Stimulated activated CD8-positive, alpha-beta memory T cell treated with anti-CD3 and anti-CD28 coated beads, Interleukin-12 subunit alpha, Interleukin-12 subunit beta, amount 100 ng/mL, for 1 hour (primary cell): ENCODE results near the gene ABCC8.

Experiments
- DNase-seq: peaks from one replicate; pipeline ENCODE4 v3.0.0-alpha.2; 2020; ENCODE audit warnings: low read depth

ABCC8 gene

GRCh38 chr11:17351172-17351509 lies 125.5 kb downstream of the ABCC8 start:
- DNase-seq: no peak

DNA sequence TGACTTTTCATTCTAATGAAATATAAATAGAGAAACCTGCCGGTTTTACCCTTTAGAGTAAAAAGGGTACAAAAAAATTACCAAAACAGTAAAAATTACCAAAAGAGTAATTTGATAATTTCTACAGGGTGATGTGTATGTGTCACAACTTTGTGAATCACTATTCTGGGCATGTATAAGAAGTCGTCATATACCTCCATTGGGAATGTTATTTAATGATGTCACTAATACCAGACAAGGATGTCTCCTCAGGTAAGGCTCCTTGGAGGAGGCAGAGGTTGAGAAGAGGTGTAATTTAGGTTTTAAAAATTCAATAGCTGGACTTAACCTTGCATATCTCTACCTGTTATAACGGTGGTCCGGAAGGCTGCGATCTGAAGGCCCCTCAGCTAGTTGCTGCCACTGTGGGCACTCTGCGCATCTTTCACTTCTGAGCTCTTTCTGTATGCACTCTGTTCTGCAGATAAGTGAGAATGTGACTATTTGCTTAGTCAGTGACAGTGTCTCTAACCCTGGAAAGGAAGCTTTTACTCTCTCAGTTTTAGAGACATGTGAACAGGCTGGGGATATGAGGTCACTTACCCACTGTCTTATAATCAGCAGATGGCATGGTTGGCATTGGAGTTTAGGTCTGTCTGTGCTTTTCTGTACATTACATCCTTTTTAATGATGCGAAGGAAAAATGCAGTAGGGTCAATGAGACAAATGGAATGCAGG lies 126.0 kb downstream of the ABCC8 start:
- no peak for DNase-seq

GRCh38 chr11:17347676-17348075 lies 129.0 kb downstream of the ABCC8 start:
- no peak for DNase-seq

GRCh38 chr11:17343907-17344306 lies 132.7 kb downstream of the ABCC8 start:
- DNase-seq: no peak

GRCh38 chr11:17343257-17343656 lies 133.4 kb downstream of the ABCC8 start:
- no peak for DNase-seq
